ENCODE data around the gene VCAM1. TPM values are rescaled to one million over a fixed set of nuclear protein-coding genes. Genes with fewer than 3 reads are reported as not detected.
"Not testable (repeated sequence)": the region's sequence is repeated elsewhere in the genome, so short reads cannot be mapped to it uniquely, and the experiment has no call there.

VCAM1 gene
- total and polyA plus RNA-seq, 2 experiments from 2014 or later = not detected

DNA sequence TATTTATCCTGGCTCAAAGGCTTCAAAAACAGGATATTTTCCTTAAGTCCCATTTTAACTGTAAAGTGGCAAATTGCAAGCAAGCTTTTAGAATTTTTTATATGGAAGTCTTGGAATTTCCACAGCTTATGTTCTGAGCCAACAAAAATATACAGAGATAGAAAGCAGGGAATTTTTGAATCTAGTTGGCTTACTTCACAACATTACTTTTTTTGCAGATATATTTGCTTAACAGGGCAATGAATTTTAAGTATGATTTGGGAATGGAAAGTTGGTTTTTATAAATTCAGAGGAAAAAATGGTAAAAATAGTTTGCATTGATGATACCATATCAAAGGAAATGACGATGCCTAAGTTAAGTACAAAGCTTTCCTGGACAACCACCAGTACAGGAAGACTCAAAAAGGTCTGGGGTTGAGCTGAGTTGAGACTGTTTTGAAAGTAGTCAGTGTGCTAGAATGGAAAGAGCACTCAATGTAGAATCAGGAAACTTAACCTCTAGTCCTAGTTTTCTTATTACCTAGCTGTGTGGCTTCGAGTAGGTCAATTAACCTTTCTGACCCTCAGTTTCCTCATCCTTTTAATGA is 11.0 kb upstream of the VCAM1 start (continued):
- TF ChIP-seq, protein P1, sequence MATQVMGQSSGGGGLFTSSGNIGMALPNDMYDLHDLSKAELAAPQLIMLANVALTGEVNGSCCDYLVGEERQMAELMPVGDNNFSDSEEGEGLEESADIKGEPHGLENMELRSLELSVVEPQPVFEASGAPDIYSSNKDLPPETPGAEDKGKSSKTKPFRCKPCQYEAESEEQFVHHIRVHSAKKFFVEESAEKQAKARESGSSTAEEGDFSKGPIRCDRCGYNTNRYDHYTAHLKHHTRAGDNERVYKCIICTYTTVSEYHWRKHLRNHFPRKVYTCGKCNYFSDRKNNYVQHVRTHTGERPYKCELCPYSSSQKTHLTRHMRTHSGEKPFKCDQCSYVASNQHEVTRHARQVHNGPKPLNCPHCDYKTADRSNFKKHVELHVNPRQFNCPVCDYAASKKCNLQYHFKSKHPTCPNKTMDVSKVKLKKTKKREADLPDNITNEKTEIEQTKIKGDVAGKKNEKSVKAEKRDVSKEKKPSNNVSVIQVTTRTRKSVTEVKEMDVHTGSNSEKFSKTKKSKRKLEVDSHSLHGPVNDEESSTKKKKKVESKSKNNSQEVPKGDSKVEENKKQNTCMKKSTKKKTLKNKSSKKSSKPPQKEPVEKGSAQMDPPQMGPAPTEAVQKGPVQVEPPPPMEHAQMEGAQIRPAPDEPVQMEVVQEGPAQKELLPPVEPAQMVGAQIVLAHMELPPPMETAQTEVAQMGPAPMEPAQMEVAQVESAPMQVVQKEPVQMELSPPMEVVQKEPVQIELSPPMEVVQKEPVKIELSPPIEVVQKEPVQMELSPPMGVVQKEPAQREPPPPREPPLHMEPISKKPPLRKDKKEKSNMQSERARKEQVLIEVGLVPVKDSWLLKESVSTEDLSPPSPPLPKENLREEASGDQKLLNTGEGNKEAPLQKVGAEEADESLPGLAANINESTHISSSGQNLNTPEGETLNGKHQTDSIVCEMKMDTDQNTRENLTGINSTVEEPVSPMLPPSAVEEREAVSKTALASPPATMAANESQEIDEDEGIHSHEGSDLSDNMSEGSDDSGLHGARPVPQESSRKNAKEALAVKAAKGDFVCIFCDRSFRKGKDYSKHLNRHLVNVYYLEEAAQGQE (IDR thresholded peaks at IDR 0.05; ENCODE audit: unreplicated experiment) = no peak
- TF ChIP-seq JUNB (IDR thresholded peaks at IDR 0.05; ENCODE audit: unreplicated experiment) (no peak), STAT1 (IDR thresholded peaks at IDR 0.05; ENCODE audit: unreplicated experiment) (no peak)

DNA sequence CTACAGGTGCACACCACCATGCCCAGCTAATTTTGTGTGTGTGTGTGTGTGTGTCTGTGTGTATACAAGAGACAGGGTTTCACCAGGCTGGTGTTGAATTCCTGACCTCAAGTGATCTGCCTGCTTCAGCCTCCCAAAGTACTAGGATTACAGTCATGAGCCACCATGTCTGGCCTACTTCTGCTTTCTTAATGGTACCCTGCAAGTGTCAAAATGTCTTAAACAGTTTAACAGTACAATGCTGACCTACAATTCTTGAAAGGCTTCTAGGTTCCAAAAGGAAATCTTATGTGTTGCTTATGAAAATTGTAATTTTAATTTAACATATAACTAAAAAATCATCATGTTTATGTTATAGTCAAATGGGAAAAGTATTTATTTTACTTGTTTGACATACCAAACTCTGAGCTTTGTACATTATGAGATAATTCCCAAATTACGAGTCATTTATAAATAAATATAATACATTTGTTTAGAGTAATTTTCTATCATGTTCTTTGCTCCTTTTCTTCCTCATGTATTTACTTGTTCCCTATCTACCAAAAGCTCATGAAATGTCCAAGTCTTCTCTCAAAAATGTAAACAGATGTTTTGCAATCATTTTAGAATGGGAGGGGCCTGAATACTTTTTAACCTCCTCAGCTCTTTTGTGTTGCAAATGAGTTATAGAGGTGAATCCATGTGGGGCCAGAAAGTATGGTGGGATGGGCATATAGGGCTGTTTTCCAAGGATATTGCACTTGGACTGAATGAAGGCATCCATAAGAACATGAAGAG is 8.4 kb upstream of the VCAM1 start:
- Histone ChIP-seq H3K27me3 (ENCODE audit: insufficient read depth) (no peaks in the 10 kb centered on the region), H3K4me1 (ENCODE audit: insufficient read depth) (no peaks in the 10 kb centered on the region), H4K20me1 (replicated peaks; ENCODE audit: insufficient read depth) (no peaks in the 10 kb centered on the region), H3F3A (replicated peaks; ENCODE audit: low read depth) (no peaks in the 10 kb centered on the region), H3K79me2 (replicated peaks; ENCODE audit: insufficient read depth) (no peaks in the 10 kb centered on the region), H3K4me2 (no peak overlapping the region), H2AFZ (no peak overlapping the region), H3K27ac (ENCODE audit: low read depth) (no peak overlapping the region), H3K36me3 (ENCODE audit: insufficient read depth) (no peaks in the 10 kb centered on the region), H3K4me3 (no peak overlapping the region), H3K9me2 (ENCODE audit: insufficient read depth) (peaks cover 3% of the 10 kb centered on the region; the same call in 1 of the 2 replicates)
- Mint-ChIP-seq H3K4me3 (no peak overlapping the region), H3K27ac (no peak overlapping the region), H3K27me3 (ENCODE audit: insufficient read depth, low read depth, poor library complexity) (no peaks in the 10 kb centered on the region), H3K4me1 (no peaks in the 10 kb centered on the region), H3K36me3 (ENCODE audit: low read depth) (no peaks in the 10 kb centered on the region), H3K9me3 (no peaks in the 10 kb centered on the region)
- TF ChIP-seq STAT1 (IDR thresholded peaks at IDR 0.05; ENCODE audit: unreplicated experiment) = no peak
- TF ChIP-seq ZNF114 (CRISPR knock-in tag; IDR thresholded peaks at IDR 0.05) = no peak
- TF ChIP-seq ZNF331 (CRISPR knock-in tag; IDR thresholded peaks at IDR 0.05; ENCODE audit: low read depth) = no peak
- no peak for TF ChIP-seq NANOG (IDR thresholded peaks at IDR 0.05; ENCODE audit: borderline replicate concordance)
- TF ChIP-seq, protein P2, sequence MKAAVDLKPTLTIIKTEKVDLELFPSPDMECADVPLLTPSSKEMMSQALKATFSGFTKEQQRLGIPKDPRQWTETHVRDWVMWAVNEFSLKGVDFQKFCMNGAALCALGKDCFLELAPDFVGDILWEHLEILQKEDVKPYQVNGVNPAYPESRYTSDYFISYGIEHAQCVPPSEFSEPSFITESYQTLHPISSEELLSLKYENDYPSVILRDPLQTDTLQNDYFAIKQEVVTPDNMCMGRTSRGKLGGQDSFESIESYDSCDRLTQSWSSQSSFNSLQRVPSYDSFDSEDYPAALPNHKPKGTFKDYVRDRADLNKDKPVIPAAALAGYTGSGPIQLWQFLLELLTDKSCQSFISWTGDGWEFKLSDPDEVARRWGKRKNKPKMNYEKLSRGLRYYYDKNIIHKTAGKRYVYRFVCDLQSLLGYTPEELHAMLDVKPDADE (IDR thresholded peaks at IDR 0.05) = no peak
- DNase-seq (ENCODE audit: low spot score) = no peak
- ATAC-seq = no peak

DNA sequence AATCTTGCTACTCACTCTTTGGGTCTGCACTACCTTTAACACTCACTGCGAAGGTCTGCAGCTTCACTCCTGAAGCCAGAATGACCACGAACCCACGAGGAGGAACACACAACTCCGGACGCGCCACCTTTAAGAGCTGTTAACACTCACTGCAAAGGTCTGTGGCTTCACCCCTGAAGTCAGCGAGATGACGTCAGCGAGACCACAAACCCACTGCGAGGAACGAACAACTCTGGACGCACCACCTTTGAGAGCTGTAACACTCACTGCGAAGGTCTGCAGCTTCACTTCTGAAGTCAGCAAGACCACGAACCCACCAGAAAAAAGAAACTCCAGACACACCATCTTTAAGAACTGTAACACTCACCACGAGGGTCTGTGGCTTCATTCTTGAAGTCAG is 6.5 kb upstream of the VCAM1 start:
- not testable (repeated sequence) for H3K4me1 ChIP-seq (ENCODE audit: insufficient read depth); H3K27me3 Mint-ChIP-seq (ENCODE audit: insufficient read depth, low read depth, poor library complexity); H3K4me2 ChIP-seq; H3K9me2 ChIP-seq (ENCODE audit: insufficient read depth); H3K79me2 ChIP-seq (replicated peaks; ENCODE audit: insufficient read depth); H3K4me1 Mint-ChIP-seq; H4K20me1 ChIP-seq (replicated peaks; ENCODE audit: insufficient read depth); H3K36me3 Mint-ChIP-seq (ENCODE audit: low read depth); H3K27me3 ChIP-seq (ENCODE audit: insufficient read depth); H3K36me3 ChIP-seq (ENCODE audit: insufficient read depth); H3K9me3 Mint-ChIP-seq; H3F3A ChIP-seq (replicated peaks; ENCODE audit: low read depth); H3K27ac ChIP-seq (ENCODE audit: low read depth); ATAC-seq; DNase-seq (ENCODE audit: low spot score); H2AFZ ChIP-seq; H3K4me3 ChIP-seq; H3K27ac Mint-ChIP-seq; H3K4me3 Mint-ChIP-seq
